A549 (cell line): Measurements from ENCODE around the gene FOCAD.

Source experiments
- CTCF ChIP-seq: fragments of >200 bp; sonication (Bioruptor Twin); formaldehyde crosslinking; IDR thresholded peaks from 3 replicates; pipeline ENCODE4 v1.5.1; 2016
- EP300 ChIP-seq, 2 experiments: fragments of >200 bp; sonication (Bioruptor Twin); formaldehyde crosslinking; IDR thresholded peaks; 2 replicates in 1 of 2; 3 replicates in 1 of 2; pipeline ENCODE4 v1.6.1; 2016 to 2017
- JUN ChIP-seq, 2 experiments: fragments of >200 bp; sonication (Bioruptor Twin); formaldehyde crosslinking; IDR thresholded peaks; 2 replicates in 1 of 2; 3 replicates in 1 of 2; pipeline ENCODE4 v1.6.1; 2016 to 2017
- MAX ChIP-seq: IDR thresholded peaks from 2 replicates; pipeline ENCODE4 v1.6.1; 2012
- MYC ChIP-seq: IDR thresholded peaks from 2 replicates; pipeline ENCODE4 v1.6.1; 2012; ENCODE audit warnings: mild to moderate bottlenecking, inconsistent platforms, low read length, improper control_type of control experiment, borderline replicate concordance
- NR3C1 ChIP-seq: fragments of >200 bp; sonication (Bioruptor Twin); formaldehyde crosslinking; IDR thresholded peaks from 3 replicates; pipeline ENCODE4 v1.6.1; 2017
- POLR2A ChIP-seq: IDR thresholded peaks from 2 replicates; pipeline ENCODE4 v1.6.1; 2012; ENCODE audit warnings: mild to moderate bottlenecking, low read length
- REST ChIP-seq: fragments of 200-600 bp; sonication (generic); IDR thresholded peaks from 2 replicates; pipeline ENCODE4 v1.6.1; 2016; ENCODE audit warnings: antibody characterized with exemption, mild to moderate bottlenecking, moderate library complexity
- RFX5 ChIP-seq: fragments of 450-650 bp; IDR thresholded peaks from 2 replicates; pipeline ENCODE4 v1.7.1; 2014; ENCODE audit warnings: antibody characterized with exemption, mild to moderate bottlenecking, moderate library complexity
- SMC3 ChIP-seq: fragments of >200 bp; sonication (Bioruptor Twin); formaldehyde crosslinking; IDR thresholded peaks from 3 replicates; pipeline ENCODE4 v1.6.1; 2018; ENCODE audit warnings: inconsistent platforms
- TFCP2L1 ChIP-seq: fragments of 250-450 bp; sonication (Bioruptor Pico); IDR thresholded peaks from 2 replicates; pipeline ENCODE4 v1.5.0; 2021; ENCODE audit warnings: mild to moderate bottlenecking
- USF2 ChIP-seq: fragments of 450-650 bp; IDR thresholded peaks from 2 replicates; pipeline ENCODE4 v1.6.1; 2014; ENCODE audit warnings: antibody characterized with exemption

- TF ChIP-seq CTCF (no peak), SMC3 (no peak), USF2 (no peak), NR3C1 (no peak), REST (no peak), MYC (no peak), JUN (IDR thresholded peaks at IDR 0.05) (no peak), TFCP2L1 (CRISPR knock-in tag) (no peak), MAX (no peak), EP300 (IDR thresholded peaks at IDR 0.05) (no peak), POLR2A (no peak), RFX5 (no peak)
Observed at GRCh38 chr9:20760246-20760891, 76.3 kb downstream of the FOCAD start.
